WTC11 (cell line): ENCODE results near the gene PSMB2. TPM values are rescaled to one million over a fixed set of nuclear protein-coding genes. Genes with fewer than 3 reads are reported as not detected.

Experiments
- ATAC-seq: fragments of 200-7000 bp; cut with Tn5 transposase; 2 replicates; pipeline ENCODE4 v1.10.0; 2021; ENCODE audit warnings: mild to moderate bottlenecking, moderate library complexity
- CTCF ChIA-PET: fragments of 300-600 bp; sonication (Branson Sonifier 250); formaldehyde crosslinking; loops from one replicate; lab custom pipeline; 2021; ENCODE audit warnings: antibody characterized with exemption; lab: Charles Lee
- POLR2A ChIA-PET: fragments of 350-600 bp; sonication (Branson Sonifier 250); formaldehyde crosslinking; loops from one replicate; lab custom pipeline; 2021; ENCODE audit warnings: antibody characterized with exemption; lab: Charles Lee
- DNase-seq: peaks from one replicate; pipeline ENCODE4 v3.0.0; 2021; ENCODE audit warnings: low spot score
- H3K27ac Mint-ChIP-seq: 2 replicates; pipeline ENCODE4 v1.8.0; 2021; ENCODE audit warnings: mixed read lengths
- H3K27me3 Mint-ChIP-seq: 2 replicates; pipeline ENCODE4 v1.8.0; 2021; ENCODE audit warnings: low read depth, mild to moderate bottlenecking, moderate library complexity, mixed read lengths
- H3K36me3 Mint-ChIP-seq: 2 replicates; pipeline ENCODE4 v1.8.0; 2021; ENCODE audit warnings: mixed read lengths
- H3K4me1 Mint-ChIP-seq: 2 replicates; pipeline ENCODE4 v1.8.0; 2022; ENCODE audit warnings: mixed read lengths
- H3K4me3 Mint-ChIP-seq: 2 replicates; pipeline ENCODE4 v1.8.0; 2021; ENCODE audit warnings: mild to moderate bottlenecking, moderate library complexity, mixed read lengths
- H3K9me3 Mint-ChIP-seq: 2 replicates; pipeline ENCODE4 v1.8.0; 2021; ENCODE audit warnings: mixed read lengths
- AR ChIP-seq: fragments of 250-450 bp; sonication (Bioruptor Pico); IDR thresholded peaks from 2 replicates; pipeline ENCODE4 v1.9.0; 2021; ENCODE audit warnings: mild to moderate bottlenecking
- E2F1 ChIP-seq: sonication (generic); formaldehyde crosslinking; IDR thresholded peaks from 2 replicates; pipeline ENCODE4 v1.8.0; 2022; ENCODE audit warnings: mild to moderate bottlenecking, missing genetic modification reagents
- E2F4 ChIP-seq: sonication (generic); formaldehyde crosslinking; IDR thresholded peaks from 2 replicates; pipeline ENCODE4 v1.8.1; 2022; ENCODE audit warnings: low read depth, mild to moderate bottlenecking, moderate library complexity, missing genetic modification reagents, borderline replicate concordance
- FOXP1 ChIP-seq: sonication (generic); formaldehyde crosslinking; IDR thresholded peaks from 2 replicates; pipeline ENCODE4 v1.8.0; 2022; ENCODE audit warnings: missing genetic modification reagents, mild to moderate bottlenecking, moderate library complexity, borderline replicate concordance
- IRF1 ChIP-seq: sonication (generic); formaldehyde crosslinking; IDR thresholded peaks from 2 replicates; pipeline ENCODE4 v1.8.0; 2023; ENCODE audit warnings: missing genetic modification reagents
- JAZF1 ChIP-seq: fragments of 250-450 bp; sonication (Bioruptor Pico); IDR thresholded peaks from 2 replicates; pipeline ENCODE4 v1.9.0; 2021; ENCODE audit warnings: moderate library complexity, mild to moderate bottlenecking, inconsistent platforms
- MLX ChIP-seq: sonication (generic); formaldehyde crosslinking; IDR thresholded peaks from 2 replicates; pipeline ENCODE4 v1.8.1; 2023; ENCODE audit warnings: mild to moderate bottlenecking, missing genetic modification reagents, moderate library complexity
- MXD4 ChIP-seq: fragments of 250-450 bp; sonication (Bioruptor Pico); IDR thresholded peaks from 2 replicates; pipeline ENCODE4 v1.8.0; 2021; ENCODE audit warnings: mild to moderate bottlenecking, moderate library complexity, borderline replicate concordance
- NFATC4 ChIP-seq: fragments of 250-450 bp; sonication (Bioruptor Pico); IDR thresholded peaks from 2 replicates; pipeline ENCODE4 v1.9.0; 2021; ENCODE audit warnings: mild to moderate bottlenecking
- NFE2L1 ChIP-seq: sonication (generic); formaldehyde crosslinking; IDR thresholded peaks from 2 replicates; pipeline ENCODE4 v1.8.1; 2023; ENCODE audit warnings: missing genetic modification reagents
- TCF7 ChIP-seq: sonication (generic); formaldehyde crosslinking; IDR thresholded peaks from 2 replicates; pipeline ENCODE4 v1.8.0; 2022; ENCODE audit warnings: mild to moderate bottlenecking, low read depth, missing genetic modification reagents, moderate library complexity
- TP53 ChIP-seq: sonication (generic); formaldehyde crosslinking; IDR thresholded peaks from 2 replicates; pipeline ENCODE4 v1.8.1; 2023; ENCODE audit warnings: mild to moderate bottlenecking, missing genetic modification reagents
- ZNF219 ChIP-seq: sonication (generic); formaldehyde crosslinking; IDR thresholded peaks from 2 replicates; pipeline ENCODE4 v1.8.0; 2023; ENCODE audit warnings: missing genetic modification reagents, mild to moderate bottlenecking, borderline replicate concordance
- ZNF263 ChIP-seq: sonication (generic); formaldehyde crosslinking; IDR thresholded peaks from 2 replicates; pipeline ENCODE4 v1.8.1; 2022; ENCODE audit warnings: low read depth, mild to moderate bottlenecking, moderate library complexity, missing genetic modification reagents
- total RNA-seq: library from RNA; stranded (reverse); gene quantifications from 3 replicates; pipeline ENCODE4 v1.2.3, GENCODE V29; 2021
- TF ChIP-seq, protein P1 (sequence below): fragments of 250-450 bp; sonication (Bioruptor Pico); conservative IDR thresholded peaks from 2 replicates; pipeline ENCODE4 v1.9.0; 2021; ENCODE audit warnings: mild to moderate bottlenecking
- TF ChIP-seq, protein P2 (sequence below): sonication (generic); formaldehyde crosslinking; IDR thresholded peaks from 2 replicates; pipeline ENCODE4 v1.8.1; 2023; ENCODE audit warnings: mild to moderate bottlenecking, missing genetic modification reagents
- TF ChIP-seq, protein P3 (sequence below): sonication (generic); formaldehyde crosslinking; conservative IDR thresholded peaks from 2 replicates; pipeline ENCODE4 v1.8.1; 2023; ENCODE audit warnings: mild to moderate bottlenecking, low read depth, missing genetic modification reagents, moderate library complexity

The PSMB2 gene
- total RNA-seq, 1 experiment from 2014 or later, result 76.7 TPM

GRCh38 chr1:35595684-35596083, 45.6 kb downstream of the PSMB2 start:
- no peaks in the 10 kb centered on the region for H3K9me3 Mint-ChIP-seq
- no peaks in the 10 kb centered on the region for H3K36me3 Mint-ChIP-seq
- no peaks in the 10 kb centered on the region for H3K27me3 Mint-ChIP-seq
- ChIA-PET POLR2A (no interaction called here), CTCF (no interaction called here)
- no peak for TF ChIP-seq MLX (CRISPR knock-in tag)
- TF ChIP-seq, protein P1, sequence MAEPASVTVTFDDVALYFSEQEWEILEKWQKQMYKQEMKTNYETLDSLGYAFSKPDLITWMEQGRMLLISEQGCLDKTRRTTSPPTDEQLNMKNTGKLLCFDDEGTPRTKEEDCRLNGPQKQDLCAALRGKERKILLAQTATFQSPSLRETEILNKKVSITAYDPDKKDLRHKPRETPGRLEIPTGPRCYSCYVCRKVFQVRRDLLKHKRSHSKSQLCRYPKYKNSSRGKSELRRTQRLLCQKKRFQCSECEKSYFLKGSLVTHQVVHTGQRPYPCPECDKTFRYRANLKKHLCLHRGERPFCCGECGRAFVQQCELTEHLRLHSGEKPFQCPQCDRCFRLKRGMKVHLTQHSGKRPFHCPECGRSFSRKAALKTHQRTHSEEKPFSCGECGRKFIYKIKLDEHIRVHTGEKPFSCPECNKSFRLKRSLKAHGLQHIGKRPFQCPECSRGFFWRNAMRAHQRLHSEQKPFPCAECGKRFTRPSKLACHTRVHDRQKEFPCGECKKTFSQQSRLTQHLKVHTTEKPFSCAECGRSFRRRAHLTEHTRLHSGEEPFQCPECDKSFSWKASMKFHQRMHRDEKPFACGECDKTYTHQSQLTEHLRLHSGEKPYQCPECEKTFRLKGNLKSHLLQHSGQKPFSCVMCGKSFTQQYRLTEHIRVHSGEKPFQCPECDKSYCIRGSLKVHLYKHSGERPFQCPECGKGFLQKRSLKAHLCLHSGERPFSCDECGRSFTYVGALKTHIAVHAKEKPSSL (CRISPR knock-in tag), result no peak
- TF ChIP-seq NFATC4, result no peak
- TF ChIP-seq, protein P2, sequence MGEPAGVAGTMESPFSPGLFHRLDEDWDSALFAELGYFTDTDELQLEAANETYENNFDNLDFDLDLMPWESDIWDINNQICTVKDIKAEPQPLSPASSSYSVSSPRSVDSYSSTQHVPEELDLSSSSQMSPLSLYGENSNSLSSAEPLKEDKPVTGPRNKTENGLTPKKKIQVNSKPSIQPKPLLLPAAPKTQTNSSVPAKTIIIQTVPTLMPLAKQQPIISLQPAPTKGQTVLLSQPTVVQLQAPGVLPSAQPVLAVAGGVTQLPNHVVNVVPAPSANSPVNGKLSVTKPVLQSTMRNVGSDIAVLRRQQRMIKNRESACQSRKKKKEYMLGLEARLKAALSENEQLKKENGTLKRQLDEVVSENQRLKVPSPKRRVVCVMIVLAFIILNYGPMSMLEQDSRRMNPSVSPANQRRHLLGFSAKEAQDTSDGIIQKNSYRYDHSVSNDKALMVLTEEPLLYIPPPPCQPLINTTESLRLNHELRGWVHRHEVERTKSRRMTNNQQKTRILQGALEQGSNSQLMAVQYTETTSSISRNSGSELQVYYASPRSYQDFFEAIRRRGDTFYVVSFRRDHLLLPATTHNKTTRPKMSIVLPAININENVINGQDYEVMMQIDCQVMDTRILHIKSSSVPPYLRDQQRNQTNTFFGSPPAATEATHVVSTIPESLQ (CRISPR knock-in tag), result no peak
- TF ChIP-seq JAZF1 (CRISPR knock-in tag), result no peak
- TF ChIP-seq E2F4 (CRISPR knock-in tag), result no peak
- TF ChIP-seq TCF7 (CRISPR knock-in tag), result no peak
- TF ChIP-seq, protein P3, sequence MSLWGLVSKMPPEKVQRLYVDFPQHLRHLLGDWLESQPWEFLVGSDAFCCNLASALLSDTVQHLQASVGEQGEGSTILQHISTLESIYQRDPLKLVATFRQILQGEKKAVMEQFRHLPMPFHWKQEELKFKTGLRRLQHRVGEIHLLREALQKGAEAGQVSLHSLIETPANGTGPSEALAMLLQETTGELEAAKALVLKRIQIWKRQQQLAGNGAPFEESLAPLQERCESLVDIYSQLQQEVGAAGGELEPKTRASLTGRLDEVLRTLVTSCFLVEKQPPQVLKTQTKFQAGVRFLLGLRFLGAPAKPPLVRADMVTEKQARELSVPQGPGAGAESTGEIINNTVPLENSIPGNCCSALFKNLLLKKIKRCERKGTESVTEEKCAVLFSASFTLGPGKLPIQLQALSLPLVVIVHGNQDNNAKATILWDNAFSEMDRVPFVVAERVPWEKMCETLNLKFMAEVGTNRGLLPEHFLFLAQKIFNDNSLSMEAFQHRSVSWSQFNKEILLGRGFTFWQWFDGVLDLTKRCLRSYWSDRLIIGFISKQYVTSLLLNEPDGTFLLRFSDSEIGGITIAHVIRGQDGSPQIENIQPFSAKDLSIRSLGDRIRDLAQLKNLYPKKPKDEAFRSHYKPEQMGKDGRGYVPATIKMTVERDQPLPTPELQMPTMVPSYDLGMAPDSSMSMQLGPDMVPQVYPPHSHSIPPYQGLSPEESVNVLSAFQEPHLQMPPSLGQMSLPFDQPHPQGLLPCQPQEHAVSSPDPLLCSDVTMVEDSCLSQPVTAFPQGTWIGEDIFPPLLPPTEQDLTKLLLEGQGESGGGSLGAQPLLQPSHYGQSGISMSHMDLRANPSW (CRISPR knock-in tag), result no peak
- no peak for TF ChIP-seq TP53 (CRISPR knock-in tag)
- TF ChIP-seq NFE2L1, result no peak
- TF ChIP-seq FOXP1 (CRISPR knock-in tag), result no peak
- TF ChIP-seq E2F1 (CRISPR knock-in tag), result no peak
- no peak for TF ChIP-seq MXD4 (CRISPR knock-in tag)
- TF ChIP-seq IRF1, result no peak
- TF ChIP-seq ZNF219, result no peak
- no peak for TF ChIP-seq AR (CRISPR knock-in tag)
- TF ChIP-seq ZNF263 (CRISPR knock-in tag), result no peak
- no peak for DNase-seq
- no peak for ATAC-seq
- peaks cover 9% of the 10 kb centered on the region; the same call in 1 of the 2 replicates for H3K4me1 Mint-ChIP-seq
- no peak overlapping the region for H3K27ac Mint-ChIP-seq
- no peak overlapping the region for H3K4me3 Mint-ChIP-seq
